NOMO-1 treated with dmso at 0.1 percent for 144 hours (cell line): ENCODE measurements around the gene PMEPA1.

Experiments used
- DNase-seq: peaks from one replicate; lab custom pipeline; 2025; ENCODE audit not compliant: unreplicated experiment; lab: John Stamatoyannopoulos, UW

PMEPA1 gene

DNA sequence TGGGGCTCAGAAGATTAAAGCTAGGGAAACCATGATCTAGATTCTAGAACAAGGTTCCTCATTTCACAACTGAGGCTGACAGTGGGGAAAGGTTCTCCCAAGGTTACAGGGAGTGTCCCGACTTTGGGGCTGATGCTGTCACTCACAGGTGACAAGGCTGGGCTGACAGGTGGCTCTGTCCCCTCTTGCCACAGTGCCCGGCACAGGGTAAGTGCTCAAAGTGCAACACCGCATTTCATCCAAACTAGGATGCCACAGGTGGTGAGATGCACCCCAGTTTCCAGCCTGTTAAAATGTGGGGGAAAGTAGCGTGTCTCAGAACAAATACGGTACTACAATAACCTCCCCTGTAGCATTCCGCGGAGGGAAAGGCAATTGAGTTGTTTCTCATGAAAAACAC, 97.4 kb downstream of the PMEPA1 start:
- DNase-seq: no peak

DNA sequence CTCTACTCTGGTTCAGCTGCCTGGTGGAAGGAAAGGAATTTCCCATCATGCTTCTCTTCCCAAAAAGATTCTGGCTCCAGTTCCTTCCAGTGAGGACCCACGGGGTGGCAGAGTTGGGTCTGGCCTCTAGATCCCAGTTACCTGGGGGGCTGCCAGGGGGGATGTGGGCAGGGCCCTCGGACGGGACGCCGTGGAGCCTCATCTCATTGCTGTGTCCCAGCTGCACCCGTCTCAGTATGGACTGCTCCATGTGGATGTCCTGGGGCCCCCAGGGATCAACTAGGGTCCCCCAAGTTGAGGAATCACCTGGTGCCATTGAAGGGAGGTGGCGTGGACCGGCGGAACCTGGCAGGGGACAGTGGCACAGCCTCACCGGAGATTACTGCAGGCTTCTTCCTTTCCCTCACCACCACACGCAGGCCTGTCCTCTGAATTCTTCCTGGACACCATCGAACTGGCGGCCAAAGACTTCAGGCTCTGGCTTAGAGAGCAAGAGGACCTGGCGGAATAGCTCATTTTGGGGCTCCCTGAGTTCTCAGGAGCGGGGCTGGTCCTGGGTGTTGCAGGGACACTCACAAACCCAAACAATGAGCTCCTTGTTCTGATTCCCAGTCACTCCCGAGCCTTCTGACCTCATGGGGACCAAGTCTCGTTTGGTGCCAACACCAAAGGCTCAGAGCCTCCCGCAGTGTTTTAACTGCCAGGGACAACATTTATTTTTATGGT, 98.1 kb downstream of the PMEPA1 start:
- DNase-seq: no peak

- DNase-seq: no peak
These were observed 99.4 kb downstream of the PMEPA1 start for GRCh38 chr20:57610261-57610952.

DNA sequence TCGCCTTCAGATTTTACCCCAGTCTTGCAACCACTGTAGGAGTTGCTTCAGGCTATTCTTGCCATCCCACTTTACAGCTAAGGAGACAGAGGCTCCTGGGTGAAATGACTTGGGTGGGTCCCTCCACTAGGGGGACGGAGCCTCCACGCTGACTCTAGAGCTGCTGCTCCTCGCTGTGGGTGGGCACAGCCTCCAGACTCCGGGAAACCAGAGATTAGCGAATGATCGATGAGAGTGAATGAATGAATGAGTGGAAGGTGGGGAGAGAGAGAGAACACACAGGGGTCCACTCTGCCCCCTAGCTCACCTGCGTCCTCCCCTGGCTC, 100.0 kb downstream of the PMEPA1 start:
- DNase-seq: no peak

- no peak for DNase-seq
These were observed 100.6 kb downstream of the PMEPA1 start for GRCh38 chr20:57609086-57609841.

DNA sequence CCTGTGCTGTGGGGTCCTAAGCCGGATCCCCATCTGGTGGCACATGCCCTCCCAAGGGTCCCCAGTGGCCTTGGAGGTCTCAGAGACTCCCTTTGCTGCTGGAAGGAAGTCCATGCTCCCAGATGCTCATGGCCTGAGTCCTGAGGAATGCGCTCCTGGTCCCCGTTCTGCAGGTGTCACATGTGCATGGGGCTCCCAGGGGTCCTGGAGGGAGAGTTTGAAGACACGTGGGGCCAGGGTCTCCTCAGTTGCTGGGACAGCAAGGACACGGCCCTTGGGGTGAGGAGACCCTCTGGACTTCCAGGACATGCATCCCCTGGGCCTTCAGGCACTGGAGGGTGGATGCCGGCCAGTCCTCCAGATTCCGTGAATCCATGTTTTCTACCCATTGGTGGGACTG, 101.3 kb downstream of the PMEPA1 start:
- DNase-seq: no peak

- no peak for DNase-seq
These were observed 103.9 kb downstream of the PMEPA1 start for GRCh38 chr20:57605878-57606277.

- no peak for DNase-seq
These were observed 104.8 kb downstream of the PMEPA1 start for GRCh38 chr20:57605045-57605444.

GRCh38 chr20:57603120-57603519, 106.7 kb downstream of the PMEPA1 start:
- no peak for DNase-seq

GRCh38 chr20:57601737-57602136, 108.1 kb downstream of the PMEPA1 start:
- DNase-seq: no peak

DNA sequence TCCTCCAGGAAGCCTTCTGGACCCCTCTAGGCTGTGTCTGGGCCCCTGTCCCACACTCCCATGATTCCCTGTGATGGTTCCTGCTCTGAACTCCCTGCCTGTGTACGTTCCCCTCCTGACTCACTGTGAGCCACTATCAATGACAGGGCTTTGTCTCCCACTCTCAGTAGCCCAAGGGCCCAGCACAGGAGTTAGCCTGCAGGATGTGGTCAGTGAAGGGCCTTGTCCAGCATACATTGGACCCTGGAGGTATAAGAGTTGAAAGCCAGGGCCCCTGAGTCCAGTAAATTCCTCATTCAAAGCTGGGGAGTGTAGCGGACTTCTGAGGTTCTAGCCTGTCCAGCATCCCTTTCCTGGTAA, 108.6 kb downstream of the PMEPA1 start:
- DNase-seq: no peak

GRCh38 chr20:57600320-57601210, 109.2 kb downstream of the PMEPA1 start:
- DNase-seq: no peak

DNA sequence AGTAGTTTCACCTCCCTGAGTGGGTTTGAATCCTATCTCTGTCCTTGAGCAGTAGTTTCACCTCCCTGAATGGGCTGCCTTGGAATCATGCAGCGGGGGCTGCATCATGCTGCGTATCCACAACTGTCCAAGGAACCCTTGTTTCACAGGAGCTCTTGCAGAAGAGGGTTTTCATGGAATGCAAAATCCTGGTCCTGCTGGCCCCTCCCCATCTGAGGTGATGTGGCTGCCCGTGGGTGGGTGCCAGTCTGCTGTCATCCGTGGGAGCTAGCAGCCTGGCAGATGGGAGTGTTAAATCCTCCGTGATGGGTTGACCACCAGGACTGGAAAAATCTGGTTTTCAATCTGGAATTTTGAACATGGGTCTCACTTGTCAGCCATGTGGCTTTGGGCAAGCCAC, 111.3 kb downstream of the PMEPA1 start:
- no peak for DNase-seq
